IMR-90 (cell line): ENCODE results near the gene TNS1. TPM values are rescaled to one million over a fixed set of nuclear protein-coding genes. Genes with fewer than 3 reads are reported as not detected.
A peak's percentile ranks its signal among the peaks of the same experiment; 100 is the strongest.

ENCODE experiments used
- ATAC-seq: fragments of 200-7000 bp; cut with Tn5 transposase; 2 replicates; pipeline ENCODE4 v1.9.1; 2020; ENCODE audit warnings: low read depth, mild to moderate bottlenecking, moderate library complexity
- BruUV-seq: library from RNA; stranded (reverse); fragments of 400-500 nt; replicated peaks from 2 replicates; lab custom pipeline; 2021; lab: Mats Ljungman, UMichigan
- CTCF ChIA-PET: fragments of 300-600 bp; formaldehyde crosslinking; extraction: SDS; loops from one replicate; lab custom pipeline; 2021; ENCODE audit warnings: antibody characterized with exemption; lab: Yijun Ruan, JAX
- POLR2A ChIA-PET: fragments of 300-600 bp; sonication (Branson Sonifier 250); formaldehyde crosslinking; loops from one replicate; lab custom pipeline; 2022; ENCODE audit warnings: antibody characterized with exemption; ENCODE audit not compliant: unreplicated experiment; lab: Charles Lee
- DNase-seq: peaks from one replicate; pipeline ENCODE4 v3.0.0; 2013
- H2AFZ ChIP-seq: replicated peaks from 2 replicates; pipeline ENCODE3; 2013; ENCODE audit warnings: low read length, mild to moderate bottlenecking; ENCODE audit not compliant: poor library complexity
- H2AK5ac ChIP-seq: 2 replicates; pipeline ENCODE4 v1.6.1; 2013; ENCODE audit warnings: low read depth, low read length, inconsistent platforms
- H2AK9ac ChIP-seq: replicated peaks from 2 replicates; pipeline ENCODE3; 2013; ENCODE audit warnings: mild to moderate bottlenecking, low read depth, low read length, moderate library complexity; ENCODE audit not compliant: poor library complexity
- H2BK120ac ChIP-seq: 2 replicates; pipeline ENCODE4 v1.6.1; 2013; ENCODE audit warnings: low read depth, low read length, inconsistent platforms
- H2BK15ac ChIP-seq: 3 replicates; pipeline ENCODE4 v1.6.1; 2013; ENCODE audit warnings: low read depth, low read length, inconsistent platforms
- H2BK20ac ChIP-seq: 2 replicates; pipeline ENCODE4 v1.6.1; 2013; ENCODE audit warnings: low read depth, mild to moderate bottlenecking, inconsistent platforms, low read length, moderate library complexity
- H2BK5ac ChIP-seq: 2 replicates; pipeline ENCODE4 v1.6.1; 2013; ENCODE audit warnings: mild to moderate bottlenecking, low read depth, low read length, inconsistent platforms; ENCODE audit not compliant: poor library complexity, severe bottlenecking
- H3K14ac ChIP-seq: replicated peaks from 2 replicates; pipeline ENCODE4 v1.6.1; 2013; ENCODE audit warnings: low read depth, low read length, inconsistent platforms
- H3K18ac ChIP-seq: 2 replicates; pipeline ENCODE4 v1.6.1; 2013; ENCODE audit warnings: low read depth, low read length, control low read depth
- H3K23ac ChIP-seq: 2 replicates; pipeline ENCODE4 v1.6.1; 2013; ENCODE audit warnings: low read depth, low read length, inconsistent platforms
- H3K27ac ChIP-seq: 2 replicates; pipeline ENCODE4 v1.5.1; 2013; ENCODE audit warnings: mild to moderate bottlenecking, control low read depth, low read length; ENCODE audit not compliant: insufficient read depth
- H3K27me3 ChIP-seq: 2 replicates; pipeline ENCODE4 v1.6.1; 2013; ENCODE audit warnings: low read length; ENCODE audit not compliant: control insufficient read depth, insufficient read depth
- H3K36me3 ChIP-seq: 2 replicates; pipeline ENCODE4 v1.6.1; 2013; ENCODE audit warnings: low read length, mixed read lengths; ENCODE audit not compliant: control insufficient read depth, insufficient read depth
- H3K4ac ChIP-seq: 2 replicates; pipeline ENCODE4 v1.6.1; 2013; ENCODE audit warnings: low read depth, low read length, inconsistent platforms
- H3K4me1 ChIP-seq: 2 replicates; pipeline ENCODE4 v1.6.1; 2013; ENCODE audit warnings: low read length, mixed read lengths; ENCODE audit not compliant: control insufficient read depth, insufficient read depth
- H3K4me2 ChIP-seq: 2 replicates; pipeline ENCODE4 v1.6.1; 2013; ENCODE audit warnings: low read depth, mild to moderate bottlenecking, control low read depth, low read length, moderate library complexity
- H3K4me3 ChIP-seq: 2 replicates; pipeline ENCODE4 v1.5.1; 2013; ENCODE audit warnings: low read depth, mild to moderate bottlenecking, control low read depth, low read length, moderate library complexity; ENCODE audit not compliant: insufficient read depth
- H3K56ac ChIP-seq: 2 replicates; pipeline ENCODE4 v1.6.1; 2013; ENCODE audit warnings: low read length, inconsistent platforms; ENCODE audit not compliant: insufficient read depth; ENCODE audit errors: extremely low read depth
- H3K79me1 ChIP-seq, 2 experiments: 2 replicates each; pipeline ENCODE4 v1.6.1; 2013; ENCODE audit warnings: low read length in 2 of 2, inconsistent platforms in 1 of 2, low read depth in 1 of 2
- H3K9ac ChIP-seq: 2 replicates; pipeline ENCODE4 v1.6.1; 2013; ENCODE audit warnings: low read depth, low read length, control low read depth
- H3K9me1 ChIP-seq: 2 replicates; pipeline ENCODE4 v1.6.1; 2013; ENCODE audit warnings: low read length, inconsistent platforms; ENCODE audit not compliant: insufficient read depth
- H3K9me3 ChIP-seq: 2 replicates; pipeline ENCODE4 v1.6.1; 2013; ENCODE audit warnings: low read length; ENCODE audit not compliant: control insufficient read depth, insufficient read depth
- H4K20me1 ChIP-seq: 2 replicates; pipeline ENCODE4 v1.6.1; 2013; ENCODE audit warnings: low read length, inconsistent platforms; ENCODE audit not compliant: insufficient read depth
- H4K5ac ChIP-seq: 2 replicates; pipeline ENCODE4 v1.6.1; 2013; ENCODE audit warnings: mild to moderate bottlenecking, low read depth, low read length, control low read depth
- H4K8ac ChIP-seq, 2 experiments: 2 replicates each; pipeline ENCODE4 v1.6.1; 2013; ENCODE audit warnings: low read depth in 2 of 2, low read length in 2 of 2, control low read depth in 1 of 2, inconsistent platforms in 1 of 2
- H4K91ac ChIP-seq: 2 replicates; pipeline ENCODE4 v1.6.1; 2013; ENCODE audit warnings: low read depth, low read length, inconsistent platforms; ENCODE audit not compliant: insufficient read depth
- CHD1 ChIP-seq: IDR thresholded peaks from 2 replicates; pipeline ENCODE4 v1.6.1; 2012; ENCODE audit warnings: low read depth, low read length, improper control_type of control experiment
- CTCF ChIP-seq: conservative IDR thresholded peaks from 2 replicates; pipeline ENCODE4 v1.5.1; 2012; ENCODE audit warnings: mild to moderate bottlenecking, low read depth, low read length, improper control_type of control experiment
- MAFK ChIP-seq: IDR thresholded peaks from 2 replicates; pipeline ENCODE4 v1.6.1; 2012; ENCODE audit warnings: low read depth, low read length, improper control_type of control experiment
- MAZ ChIP-seq: IDR thresholded peaks from 2 replicates; pipeline ENCODE4 v1.6.1; 2012; ENCODE audit warnings: low read depth, mild to moderate bottlenecking, low read length, improper control_type of control experiment, moderate library complexity, borderline replicate concordance
- MXI1 ChIP-seq: IDR thresholded peaks from 2 replicates; pipeline ENCODE4 v1.6.1; 2012; ENCODE audit warnings: low read depth, mild to moderate bottlenecking, low read length, moderate library complexity, borderline replicate concordance
- RAD21 ChIP-seq: IDR thresholded peaks from 2 replicates; pipeline ENCODE4 v1.6.1; 2012; ENCODE audit warnings: low read length, improper control_type of control experiment
- RCOR1 ChIP-seq: IDR thresholded peaks from 2 replicates; pipeline ENCODE4 v1.6.1; 2012; ENCODE audit warnings: mild to moderate bottlenecking, low read length, improper control_type of control experiment; ENCODE audit not compliant: insufficient replicate concordance
- SMC3 ChIP-seq: fragments of 150-350 bp; IDR thresholded peaks from 2 replicates; pipeline ENCODE4 v1.6.1; 2016; ENCODE audit warnings: low read depth, mild to moderate bottlenecking, antibody characterized with exemption, low read length, moderate library complexity
- WGBS, 2 experiments: methylation state at CpG; one replicate each; pipeline versions ENCODE4 v1.1.5 to v1.1.7; 2013; ENCODE audit warnings: missing lambda C conversion rate in 2 of 2; ENCODE audit not compliant: insufficient read length in 1 of 2; ENCODE audit errors: extremely low coverage in 2 of 2; 5-methylcytosine and 5-hydroxymethylcytosine counted together
- dilution Hi-C: fragments of 300-500 bp; cut with HindIII; formaldehyde crosslinking; loops from one replicate; pipeline ENCODE4 v1.14.3; 2018; ENCODE audit warnings: low sequenced_read_pairs; ENCODE audit not compliant: unreplicated experiment
- in situ Hi-C: fragments of 300-500 bp; cut with MboI; formaldehyde crosslinking; loops from 3 replicates; pipeline ENCODE4 v1.14.3; 2019; ENCODE audit warnings: low sequenced_read_pairs, inconsistent platforms, mixed read lengths
- intact Hi-C: fragments of 100-400 bp; cut with micrococcal nuclease; formaldehyde crosslinking; loops from 2 replicates; pipeline ENCODE4 v1.10.0; 2022
- polyA plus RNA-seq, 3 experiments: library from polyadenylated mRNA; depleted of rRNA; stranded (reverse); fragments of >200 nt; gene quantifications; 2 replicates each; pipeline ENCODE4 v1.2.3, GENCODE V29; 2012; ENCODE audit warnings: low replicate concordance in 1 of 3
- total RNA-seq: library from RNA; depleted of rRNA; stranded (reverse); fragments of >200 nt; gene quantifications from 2 replicates; pipeline ENCODE4 v1.2.3, GENCODE V29; 2012
- TF ChIP-seq, protein P1 (sequence below): fragments of 150-350 bp; IDR thresholded peaks from 2 replicates; pipeline ENCODE4 v1.6.1; 2017; ENCODE audit warnings: mild to moderate bottlenecking, antibody characterized with exemption, low read length, low read depth

Gene TNS1
- total and polyA plus RNA-seq, 2 of the 4 experiments (the other 2 are of a cell fraction) = 41.1 to 45.2 TPM

- Histone ChIP-seq H3K4me2 (no peak overlapping the region), H4K5ac (peak overlapping the region; percentile 92; the same call in 1 of the 2 replicates), H3K4me3 (no peak overlapping the region), H3K4ac (peak overlapping the region; percentile 100), H2AFZ (peak overlapping the region; percentile 65), H2BK20ac (peak overlapping the region; percentile 98), H3K79me1 (peaks cover 47 to 92% of the 10 kb centered on the region in 2 experiments), H3K56ac (peak overlapping the region; percentile 95; the same call in 1 of the 2 replicates), H2AK9ac (peak overlapping the region; percentile 98), H3K36me3 (peaks cover 16% of the 10 kb centered on the region), H3K4me1 (peaks cover 61% of the 10 kb centered on the region), H4K91ac (peak overlapping the region; percentile 100), H3K9ac (peak overlapping the region; percentile 79; the same call in 1 of the 2 replicates), H4K8ac (peak overlapping the region; percentile 97 to 100), H2BK120ac (peak overlapping the region; percentile 99), H3K23ac (peak overlapping the region; percentile 99), H2BK5ac (peak overlapping the region; percentile 99), H2BK15ac (peak overlapping the region; percentile 99; the same call in 2 of the 3 replicates), H3K27me3 (no peaks in the 10 kb centered on the region), H3K14ac (peak overlapping the region; percentile 100), H3K27ac (peak overlapping the region; percentile 97), H3K18ac (peak overlapping the region; percentile 95; the same call in 1 of the 2 replicates), H3K9me3 (no peaks in the 10 kb centered on the region), H3K9me1 (peaks cover 44% of the 10 kb centered on the region), H2AK5ac (peak overlapping the region; percentile 100), H4K20me1 (no peaks in the 10 kb centered on the region)
- intact Hi-C loops (no loop called here), in situ Hi-C loops (no loop called here), dilution Hi-C loops (no loop called here)
- 49% methylated on average over 4 of the region's 20 CpGs; no CpG with 5 or more reads in 1 of the 2 experiments for WGBS, 2 experiments
- ChIA-PET CTCF (interaction anchor here (0.8 kb wide), 1 partner anchor 14 kb away, joined by 3 read pairs; no protein-coding TSS in a partner anchor), POLR2A (no interaction called here)
- ATAC-seq (peak; percentile 5), DNase-seq (peak; percentile 39)
- TF ChIP-seq MAFK (no peak), MAZ (peak; percentile 34; the same call in 1 of the 2 replicates), CTCF (peak; percentile 29; the same call in 1 of the 2 replicates), CHD1 (no peak), RAD21 (peak; percentile 40), SMC3 (peak; percentile 36), RCOR1 (no peak), MXI1 (no peak)
- TF ChIP-seq, protein P1, sequence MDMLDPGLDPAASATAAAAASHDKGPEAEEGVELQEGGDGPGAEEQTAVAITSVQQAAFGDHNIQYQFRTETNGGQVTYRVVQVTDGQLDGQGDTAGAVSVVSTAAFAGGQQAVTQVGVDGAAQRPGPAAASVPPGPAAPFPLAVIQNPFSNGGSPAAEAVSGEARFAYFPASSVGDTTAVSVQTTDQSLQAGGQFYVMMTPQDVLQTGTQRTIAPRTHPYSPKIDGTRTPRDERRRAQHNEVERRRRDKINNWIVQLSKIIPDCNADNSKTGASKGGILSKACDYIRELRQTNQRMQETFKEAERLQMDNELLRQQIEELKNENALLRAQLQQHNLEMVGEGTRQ = no peak
- no TSS peak for BruUV-seq
These were observed 84.3 kb downstream of the TNS1 start for GRCh38 chr2:217918308-217919024.
